Measurements from ENCODE around the gene UBR1. TPM values are rescaled to one million over a fixed set of nuclear protein-coding genes. Genes with fewer than 3 reads are reported as not detected.

UBR1 gene
- total and polyA plus RNA-seq, 2 donors (not counting 1 experiment from before 2014, with no cell fraction given) = 18.2 to 45.6 TPM

GRCh38 chr15:42940527-42940926, 165.3 kb downstream of the UBR1 start:
- Histone ChIP-seq H3K36me3 (ENCODE audit: control insufficient read depth, insufficient read depth, low read length) (no peaks in the 10 kb centered on the region), H3K79me2 (ENCODE audit: control insufficient read depth, insufficient read depth, low read length) (no peaks in the 10 kb centered on the region), H3K27me3 (ENCODE audit: control insufficient read depth, insufficient read depth, low read length) (no peaks in the 10 kb centered on the region), H3K9ac (ENCODE audit: insufficient read depth, low read length) (no peak overlapping the region), H3K27ac (ENCODE audit: insufficient read depth, low read length) (no peak overlapping the region), H3K4me2 (ENCODE audit: extremely low read depth, insufficient read depth, low read length) (no peak overlapping the region), H2AFZ (ENCODE audit: low read length) (no peak overlapping the region), H3K4me3 (replicated peaks in 1 of 4; ENCODE audit: control extremely low read depth in 1 of 4, insufficient read depth in 1 of 4, low read depth in 3 of 4, low read length in 4 of 4) (no peak overlapping the region), H3K4me1 (ENCODE audit: control insufficient read depth, extremely low read depth, insufficient read depth, low read length) (no peaks in the 10 kb centered on the region), H4K20me1 (ENCODE audit: control insufficient read depth, extremely low read depth, insufficient read depth, low read length) (no peaks in the 10 kb centered on the region), H3K9me3 (ENCODE audit: control insufficient read depth, insufficient read depth, low read depth, low read length) (no peaks in the 10 kb centered on the region)
- TF ChIP-seq CTCF (conservative IDR thresholded peaks at IDR 0.05 in 1 of 2, IDR thresholded peaks at IDR 0.05 in 1 of 2; ENCODE audit: low read depth in 1 of 2, low read length in 2 of 2) (no peak), EZH2 (IDR thresholded peaks at IDR 0.05; ENCODE audit: low read length, missing control alignments) (no peak)
- DNase-seq (ENCODE audit: low read depth in 2 of 2) = no peak

GRCh38 chr15:42939841-42940240, 166.0 kb downstream of the UBR1 start:
- Histone ChIP-seq H3K9ac (ENCODE audit: insufficient read depth, low read length) (no peak overlapping the region), H3K27me3 (ENCODE audit: control insufficient read depth, insufficient read depth, low read length) (no peaks in the 10 kb centered on the region), H2AFZ (ENCODE audit: low read length) (no peak overlapping the region), H3K27ac (ENCODE audit: insufficient read depth, low read length) (no peak overlapping the region), H3K9me3 (ENCODE audit: control insufficient read depth, insufficient read depth, low read depth, low read length) (no peaks in the 10 kb centered on the region), H3K36me3 (ENCODE audit: control insufficient read depth, insufficient read depth, low read length) (no peaks in the 10 kb centered on the region), H3K79me2 (ENCODE audit: control insufficient read depth, insufficient read depth, low read length) (no peaks in the 10 kb centered on the region), H3K4me1 (ENCODE audit: control insufficient read depth, extremely low read depth, insufficient read depth, low read length) (no peaks in the 10 kb centered on the region), H4K20me1 (ENCODE audit: control insufficient read depth, extremely low read depth, insufficient read depth, low read length) (no peaks in the 10 kb centered on the region), H3K4me3 (replicated peaks in 1 of 4; ENCODE audit: control extremely low read depth in 1 of 4, insufficient read depth in 1 of 4, low read depth in 3 of 4, low read length in 4 of 4) (no peak overlapping the region), H3K4me2 (ENCODE audit: extremely low read depth, insufficient read depth, low read length) (no peak overlapping the region)
- DNase-seq (ENCODE audit: low read depth in 2 of 2) = no peak
- TF ChIP-seq EZH2 (IDR thresholded peaks at IDR 0.05; ENCODE audit: low read length, missing control alignments) = no peak
- no peak for TF ChIP-seq CTCF (conservative IDR thresholded peaks at IDR 0.05 in 1 of 2, IDR thresholded peaks at IDR 0.05 in 1 of 2; ENCODE audit: low read depth in 1 of 2, low read length in 2 of 2)

DNA sequence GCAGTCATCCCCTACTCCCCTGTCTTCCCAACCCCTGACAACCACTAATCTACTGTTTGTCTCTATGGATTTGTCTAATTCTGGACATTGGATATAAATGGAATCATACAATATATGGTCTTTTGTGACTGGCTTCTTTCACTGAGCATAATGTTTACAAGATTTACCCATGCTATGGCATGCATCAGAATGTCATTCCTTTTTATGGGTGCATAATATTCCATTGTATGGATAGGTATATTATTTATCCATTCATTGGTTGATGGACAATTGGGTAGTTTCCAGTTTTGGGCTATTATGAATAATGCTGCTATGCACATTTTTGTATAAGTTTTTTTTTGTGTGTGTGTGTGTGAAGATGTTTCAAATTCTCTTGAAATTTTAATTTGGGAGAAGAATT, 168.7 kb downstream of the UBR1 start:
- H3K27ac ChIP-seq (ENCODE audit: insufficient read depth, low read length) = no peak overlapping the region

More for the DNA sequence above, 168.7 kb downstream of the UBR1 start:
- H2AFZ ChIP-seq (ENCODE audit: low read length) = no peak overlapping the region
- no peak for DNase-seq (ENCODE audit: low read depth in 2 of 2)
- no peak overlapping the region for H3K4me3 ChIP-seq (replicated peaks in 1 of 4; ENCODE audit: control extremely low read depth in 1 of 4, insufficient read depth in 1 of 4, low read depth in 3 of 4, low read length in 4 of 4)
- H3K9me3 ChIP-seq (ENCODE audit: control insufficient read depth, insufficient read depth, low read depth, low read length) = no peaks in the 10 kb centered on the region
- H3K36me3 ChIP-seq (ENCODE audit: control insufficient read depth, insufficient read depth, low read length) = no peaks in the 10 kb centered on the region
- H4K20me1 ChIP-seq (ENCODE audit: control insufficient read depth, extremely low read depth, insufficient read depth, low read length) = no peaks in the 10 kb centered on the region
- no peak overlapping the region for H3K9ac ChIP-seq (ENCODE audit: insufficient read depth, low read length)
- H3K4me1 ChIP-seq (ENCODE audit: control insufficient read depth, extremely low read depth, insufficient read depth, low read length) = no peaks in the 10 kb centered on the region
- TF ChIP-seq CTCF (conservative IDR thresholded peaks at IDR 0.05 in 1 of 2, IDR thresholded peaks at IDR 0.05 in 1 of 2; ENCODE audit: low read depth in 1 of 2, low read length in 2 of 2) (no peak), EZH2 (IDR thresholded peaks at IDR 0.05; ENCODE audit: low read length, missing control alignments) (no peak)
- H3K4me2 ChIP-seq (ENCODE audit: extremely low read depth, insufficient read depth, low read length) = no peak overlapping the region
- H3K79me2 ChIP-seq (ENCODE audit: control insufficient read depth, insufficient read depth, low read length) = no peaks in the 10 kb centered on the region
- no peaks in the 10 kb centered on the region for H3K27me3 ChIP-seq (ENCODE audit: control insufficient read depth, insufficient read depth, low read length)
